ENCODE results near the gene CDC42EP2.

CDC42EP2 gene

DNA sequence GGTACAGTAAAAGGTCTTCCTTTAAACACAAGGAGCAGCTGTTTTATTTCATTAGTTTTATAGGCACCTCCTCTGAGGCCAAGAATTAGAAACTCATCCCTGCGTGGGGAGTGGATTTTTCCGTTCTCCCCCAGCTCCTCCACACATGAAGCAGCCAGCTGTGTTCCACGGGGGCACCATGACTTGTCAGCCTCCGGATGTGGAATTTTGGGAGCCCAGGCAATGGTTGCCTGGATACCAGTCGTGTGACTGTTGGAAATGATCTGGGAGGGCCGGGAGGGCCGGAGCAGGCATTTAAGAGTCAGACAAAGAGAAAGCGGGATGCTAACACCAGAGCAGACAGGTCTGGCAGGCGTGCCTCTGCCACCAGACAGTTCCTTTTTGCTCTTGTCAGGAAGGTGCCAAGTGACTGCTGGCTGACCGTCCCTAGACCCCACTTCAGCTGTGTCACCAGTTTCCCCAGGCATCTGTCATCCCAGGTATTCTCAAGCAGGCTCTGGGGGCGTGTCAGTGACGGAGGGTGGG, 15.9 kb upstream of the CDC42EP2 start:
- no peak for DNase-seq

- DNase-seq, result no peak
These were observed 13.9 kb upstream of the CDC42EP2 start for GRCh38 chr11:65300621-65301275.

DNA sequence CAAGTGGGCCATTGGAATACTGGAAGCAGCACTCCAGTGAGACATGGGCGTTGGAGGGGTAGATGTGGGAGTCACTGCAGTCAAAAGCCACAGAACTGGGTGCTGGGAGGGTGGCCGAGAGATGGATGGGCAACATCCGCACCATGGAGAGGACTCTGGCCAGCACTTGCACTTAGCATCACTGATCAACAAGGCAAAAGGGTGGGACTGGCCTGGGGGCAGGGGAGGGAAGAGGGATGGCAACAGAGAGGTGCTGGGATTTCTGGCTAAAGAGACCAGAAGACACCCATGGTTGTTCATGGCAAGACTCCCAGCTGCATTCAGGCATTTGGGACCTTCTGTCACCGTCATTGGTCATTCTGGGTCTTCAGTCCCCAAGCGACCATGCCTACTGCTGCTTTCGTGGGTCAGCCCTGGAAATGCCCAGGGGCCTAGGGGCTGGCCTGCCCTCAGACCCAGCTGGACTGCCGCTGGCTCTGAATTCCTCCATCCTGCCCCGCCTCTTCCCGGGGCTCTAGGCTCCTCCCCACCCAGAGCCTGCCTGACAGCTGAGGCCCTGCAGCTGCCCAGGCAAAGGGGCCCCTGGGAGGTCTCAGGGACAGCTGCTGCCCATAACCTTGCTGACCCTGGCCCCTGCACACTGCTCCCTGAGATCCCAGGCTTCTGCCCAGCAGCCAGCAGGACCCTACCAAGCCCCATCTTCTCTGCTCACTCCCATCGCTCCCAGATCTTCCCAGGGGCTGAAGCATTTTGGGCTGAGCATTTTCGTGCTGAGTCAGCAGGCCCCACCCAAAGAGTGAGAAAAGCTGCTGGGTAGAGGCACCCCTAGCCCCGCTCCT, 13.0 kb upstream of the CDC42EP2 start:
- DNase-seq, result no peak

- DNase-seq, result no peak
These were observed 11.1 kb upstream of the CDC42EP2 start for GRCh38 chr11:65303555-65303954.

DNA sequence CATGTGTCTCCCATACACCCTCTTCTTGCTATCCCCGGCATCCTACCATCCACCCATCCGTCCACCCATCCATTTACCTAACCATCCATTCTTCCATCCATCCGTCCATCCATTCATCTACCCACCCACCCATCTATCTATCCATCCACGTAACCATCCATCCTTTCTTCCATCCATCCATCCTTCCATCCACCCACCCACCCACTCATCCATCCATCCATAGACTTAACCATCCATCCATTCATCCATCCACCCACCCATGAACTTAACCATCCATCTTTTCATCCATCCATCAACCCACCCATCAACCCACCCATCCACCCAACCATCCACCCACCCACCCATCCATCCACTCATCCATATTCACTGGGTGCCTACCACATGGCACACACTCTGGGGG, 10.6 kb upstream of the CDC42EP2 start:
- DNase-seq, result no peak

GRCh38 chr11:65304613-65305012, 10.1 kb upstream of the CDC42EP2 start:
- no peak for DNase-seq

DNA sequence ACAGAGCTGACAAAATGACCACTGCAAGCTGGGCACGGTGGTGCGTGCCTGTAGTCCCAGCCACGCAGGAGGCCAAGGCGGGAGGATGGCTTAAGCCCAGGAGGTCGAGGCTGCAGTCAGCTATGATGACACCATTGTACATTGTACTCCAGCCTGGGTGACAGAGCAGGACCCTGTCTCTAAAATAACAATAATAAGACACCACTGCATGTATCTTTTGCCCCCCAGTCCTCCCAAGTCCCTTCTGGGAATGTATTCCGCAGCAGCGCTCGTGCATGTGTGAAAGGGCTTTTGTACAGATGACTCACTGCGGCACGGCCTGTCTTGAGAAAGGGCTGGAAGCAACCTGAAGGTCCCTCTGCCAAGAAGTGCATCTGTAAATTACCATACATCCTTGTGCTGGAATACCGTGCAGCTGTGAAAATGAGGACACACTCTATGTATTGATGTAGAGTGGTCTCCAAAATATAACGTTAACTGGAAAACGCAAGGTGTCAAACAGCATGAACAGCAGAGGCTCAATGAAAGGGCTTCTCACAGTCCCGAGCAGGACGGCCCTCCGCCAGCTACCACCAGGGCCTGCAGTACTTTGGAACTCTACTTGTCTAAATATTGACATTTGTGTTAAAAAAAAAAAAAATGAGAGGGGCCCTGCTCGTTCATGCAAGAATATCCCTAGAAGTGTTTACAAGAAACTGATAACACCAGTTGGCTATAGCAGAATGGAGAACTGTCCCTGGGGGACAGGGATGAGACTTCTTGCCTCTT, 9.0 kb upstream of the CDC42EP2 start:
- no peak for DNase-seq

DNA sequence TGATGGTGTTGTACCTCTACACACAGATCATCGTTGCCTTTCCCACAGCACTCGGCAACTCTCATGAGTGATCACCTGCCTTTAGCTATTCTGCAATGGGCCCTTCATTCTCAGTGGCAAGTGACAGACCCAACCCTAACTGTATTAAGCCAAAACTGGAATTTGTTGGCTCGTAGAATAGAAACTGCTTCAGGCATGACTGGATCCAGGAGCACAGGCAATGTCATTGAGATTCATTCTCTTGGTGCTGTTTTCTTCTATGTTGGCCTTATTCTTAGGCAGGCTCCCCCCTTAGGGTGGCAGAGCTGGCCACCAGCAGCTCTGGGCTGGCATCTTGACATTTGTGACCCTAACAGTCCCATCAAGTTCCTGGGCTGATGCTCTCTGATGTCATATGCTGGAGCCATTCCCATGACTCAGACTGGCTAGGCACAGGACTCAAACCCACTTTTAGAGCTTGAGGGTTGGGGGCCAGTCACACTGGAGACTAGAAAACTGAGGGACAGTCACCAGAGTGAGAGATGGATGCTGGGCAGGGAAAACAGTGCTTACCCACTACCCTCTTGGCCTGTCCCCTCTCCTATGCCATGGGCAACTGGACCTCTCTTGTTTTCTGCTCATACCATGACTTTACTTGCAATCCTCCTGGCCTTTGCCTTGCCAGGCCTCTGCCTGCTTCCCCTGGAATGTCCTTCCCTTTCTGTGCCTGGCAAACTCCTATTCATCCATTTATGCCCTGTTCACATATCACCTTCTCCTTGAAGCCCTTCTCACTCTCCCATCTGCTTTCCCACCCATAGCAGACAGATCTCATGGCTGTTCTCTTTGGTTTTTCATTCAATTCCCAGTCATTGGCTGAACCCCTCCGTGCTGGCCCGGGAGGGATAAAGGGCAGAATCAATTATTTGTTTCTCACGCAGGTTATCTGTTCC, 7.1 kb upstream of the CDC42EP2 start:
- DNase-seq, result no peak

- DNase-seq, result no peak
These were observed 6.3 kb upstream of the CDC42EP2 start for GRCh38 chr11:65308281-65308891.

GRCh38 chr11:65309006-65309405, 5.7 kb upstream of the CDC42EP2 start:
- no peak for DNase-seq

DNA sequence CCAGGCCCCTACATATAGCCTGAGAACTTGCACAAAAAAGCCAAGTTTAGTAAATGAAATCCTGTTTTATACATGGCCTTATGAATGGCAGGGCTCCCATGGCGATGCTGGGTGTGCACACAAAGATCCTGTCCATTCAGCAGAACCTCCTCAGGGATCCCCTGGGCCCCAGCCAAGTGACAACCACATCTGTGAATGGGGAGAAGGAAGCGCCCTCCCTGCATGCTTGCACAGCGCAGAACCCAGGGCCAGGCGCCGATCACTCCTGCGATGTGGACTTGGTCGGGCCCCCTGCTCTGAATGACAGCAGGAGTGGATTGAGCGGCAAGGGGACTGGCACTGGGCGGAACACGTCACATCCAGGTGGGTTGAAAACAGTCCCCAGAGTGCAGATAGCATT, 4.5 kb upstream of the CDC42EP2 start:
- DNase-seq, result peak; percentile 17

DNA sequence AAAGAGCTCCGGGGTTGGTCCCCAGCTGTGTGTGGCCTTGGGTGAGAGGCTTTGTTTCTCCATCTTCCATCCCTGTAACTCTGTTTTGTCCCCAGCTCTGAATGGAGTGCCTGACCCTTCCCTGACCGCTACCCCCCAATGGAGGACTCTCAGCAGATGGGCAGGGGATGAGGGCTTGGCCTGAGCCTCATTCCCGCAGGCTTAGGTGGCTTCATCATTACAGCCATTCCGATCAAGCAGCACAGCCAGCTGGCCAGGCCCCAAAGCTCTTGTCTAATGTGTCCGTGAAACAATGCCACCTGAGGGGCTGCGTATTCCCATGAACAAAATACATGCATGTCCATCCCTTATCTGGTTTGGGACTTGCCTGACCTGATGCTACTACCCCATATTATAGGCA, 3.9 kb upstream of the CDC42EP2 start:
- DNase-seq, result no peak

- no peak for DNase-seq
These were observed 3.4 kb upstream of the CDC42EP2 start for GRCh38 chr11:65311170-65311678.

DNA sequence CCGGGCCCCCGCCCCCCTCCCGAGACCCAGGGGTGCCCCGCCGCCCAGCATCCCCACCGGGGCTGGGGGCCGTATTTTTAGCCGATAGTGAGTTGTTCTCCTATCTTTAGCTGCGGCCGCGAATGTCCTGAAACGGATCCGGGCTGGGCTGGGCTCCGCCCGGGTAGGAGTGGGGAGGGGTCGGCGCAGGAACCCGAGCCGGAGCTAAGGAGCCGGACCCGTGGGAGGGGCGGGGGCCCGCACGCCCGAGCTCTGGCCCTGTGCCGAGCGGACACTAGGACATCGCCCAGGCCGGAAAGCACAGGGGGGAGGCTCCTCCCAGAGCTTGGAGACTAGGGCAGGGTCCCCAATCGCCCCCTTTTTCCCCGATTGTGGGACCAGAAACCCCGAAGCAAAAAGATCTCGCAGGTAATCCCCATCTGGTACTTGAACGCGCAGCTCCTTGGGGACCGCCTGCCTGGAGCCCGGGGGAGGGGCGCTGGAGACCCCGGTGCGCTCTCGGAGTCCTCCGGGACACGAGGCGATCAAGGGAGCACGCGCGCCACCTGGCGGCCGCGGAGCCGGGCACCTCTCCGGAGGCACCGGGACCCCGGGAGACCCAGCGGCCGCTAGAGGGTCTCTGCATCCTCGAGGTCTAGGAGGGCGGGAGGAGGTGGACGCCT, 669 bp downstream of the CDC42EP2 start:
- DNase-seq, result peak; percentile 51

DNA sequence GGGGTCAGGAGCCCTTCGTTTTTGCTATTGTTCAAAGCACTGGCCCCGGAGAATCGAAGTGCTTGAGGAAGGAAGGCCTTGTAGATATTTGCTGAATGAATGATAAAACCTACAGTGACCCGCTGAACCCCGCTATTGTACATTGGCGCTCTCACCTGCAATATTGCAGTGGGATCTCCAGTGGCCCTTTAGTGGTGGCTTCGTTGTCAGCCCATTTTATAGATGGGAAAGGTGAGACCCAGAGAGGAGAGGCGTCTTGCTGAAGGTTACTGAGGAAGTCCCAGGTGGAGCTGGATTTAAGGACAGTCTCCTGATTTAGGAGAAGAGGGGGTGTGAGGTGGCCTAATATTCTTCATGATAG, 1.2 kb downstream of the CDC42EP2 start:
- DNase-seq, result no peak

- DNase-seq, result no peak
These were observed 1.8 kb downstream of the CDC42EP2 start for GRCh38 chr11:65316227-65317024.

- DNase-seq, result peak; percentile 76
These were observed 2.5 kb downstream of the CDC42EP2 start for GRCh38 chr11:65317025-65317786.

DNA sequence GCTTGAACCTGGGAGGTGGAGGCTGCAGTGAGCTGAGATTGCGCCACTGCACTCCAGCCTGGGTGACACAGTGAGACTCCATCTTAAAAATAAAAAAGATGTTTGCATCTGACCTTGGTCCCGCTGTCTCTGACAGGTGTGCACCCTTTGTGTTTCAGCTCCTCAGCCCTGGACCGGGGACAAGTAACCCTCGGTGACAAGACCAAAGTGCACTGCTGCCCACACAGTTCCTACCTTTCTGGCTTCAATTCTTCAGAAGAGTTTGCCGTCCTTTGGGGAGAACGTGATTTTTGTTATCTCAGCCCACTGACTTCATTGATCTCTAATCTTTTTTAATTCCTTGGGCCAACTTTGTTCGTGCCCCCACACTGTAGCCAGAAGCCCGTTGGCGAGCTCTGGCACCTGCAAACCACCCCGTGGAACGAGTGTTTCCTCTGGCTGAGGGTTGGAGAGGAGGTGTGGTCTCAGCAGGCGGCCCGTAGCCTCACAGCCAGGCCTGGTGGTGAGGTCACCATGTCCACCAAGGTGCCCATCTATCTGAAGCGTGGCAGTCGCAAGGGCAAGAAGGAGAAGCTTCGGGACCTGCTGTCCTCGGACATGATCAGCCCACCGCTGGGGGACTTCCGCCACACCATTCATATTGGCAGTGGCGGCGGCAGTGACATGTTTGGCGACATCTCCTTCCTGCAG, 5.9 kb downstream of the CDC42EP2 start:
- DNase-seq, result no peak

- no peak for DNase-seq
These were observed 6.4 kb downstream of the CDC42EP2 start for GRCh38 chr11:65321076-65321475.
